H9 (cell line): Measurements from ENCODE around the gene FBXW9. TPM values are rescaled to one million over a fixed set of nuclear protein-coding genes. Genes with fewer than 3 reads are reported as not detected.
A peak's percentile ranks its signal among the peaks of the same experiment; 100 is the strongest.

Source experiments
- DNase-seq: peaks from one replicate; pipeline ENCODE4 v3.0.0-alpha.2; 2017
- H2AFZ ChIP-seq: one replicate; pipeline ENCODE4 v1.6.1; 2013; ENCODE audit warnings: mild to moderate bottlenecking, low read length, control low read depth, moderate library complexity
- H2AK5ac ChIP-seq: 2 replicates; pipeline ENCODE4 v1.6.1; 2013; ENCODE audit warnings: low read length, control low read depth, mixed read lengths; ENCODE audit not compliant: insufficient read length
- H2BK120ac ChIP-seq: one replicate; pipeline ENCODE4 v1.6.1; 2013; ENCODE audit warnings: low read depth, mild to moderate bottlenecking, low read length, control low read depth, inconsistent platforms; ENCODE audit not compliant: poor library complexity, severe bottlenecking
- H2BK12ac ChIP-seq: 2 replicates; pipeline ENCODE4 v1.6.1; 2013; ENCODE audit warnings: low read length, control low read depth, mixed read lengths, low read depth; ENCODE audit not compliant: insufficient read length
- H2BK15ac ChIP-seq: 2 replicates; pipeline ENCODE4 v1.6.1; 2013; ENCODE audit warnings: low read depth, low read length, control low read depth
- H2BK20ac ChIP-seq: one replicate; pipeline ENCODE4 v1.6.1; 2013; ENCODE audit warnings: low read depth, mild to moderate bottlenecking, low read length, control low read depth, inconsistent platforms; ENCODE audit not compliant: poor library complexity, severe bottlenecking
- H2BK5ac ChIP-seq: 2 replicates; pipeline ENCODE4 v1.6.1; 2013; ENCODE audit warnings: low read length, control low read depth, mixed read lengths; ENCODE audit not compliant: insufficient read length
- H3K14ac ChIP-seq: 2 replicates; pipeline ENCODE4 v1.6.1; 2013; ENCODE audit warnings: low read length, control low read depth; ENCODE audit not compliant: insufficient read depth
- H3K18ac ChIP-seq: 2 replicates; pipeline ENCODE4 v1.6.1; 2013; ENCODE audit warnings: low read depth, mild to moderate bottlenecking, mixed read lengths, low read length, control low read depth; ENCODE audit not compliant: insufficient read length
- H3K23ac ChIP-seq: 2 replicates; pipeline ENCODE4 v1.6.1; 2013; ENCODE audit warnings: low read length, control low read depth, mixed read lengths, low read depth; ENCODE audit not compliant: insufficient read length
- H3K23me2 ChIP-seq: 2 replicates; pipeline ENCODE4 v1.6.1; 2013; ENCODE audit warnings: low read depth, mild to moderate bottlenecking, mixed read lengths, low read length, control low read depth; ENCODE audit not compliant: insufficient read length, poor library complexity, severe bottlenecking
- H3K27ac ChIP-seq: 2 replicates; pipeline ENCODE4 v1.5.1; 2013; ENCODE audit warnings: low read length, control low read depth, mixed read lengths, low read depth; ENCODE audit not compliant: insufficient read length
- H3K27me3 ChIP-seq: 2 replicates; pipeline ENCODE4 v1.6.1; 2013; ENCODE audit warnings: low read length, control low read depth, inconsistent platforms; ENCODE audit not compliant: insufficient read depth
- H3K4ac ChIP-seq: 2 replicates; pipeline ENCODE4 v1.6.1; 2013; ENCODE audit warnings: low read depth, mild to moderate bottlenecking, control low read depth, inconsistent platforms, low read length, moderate library complexity
- H3K4me1 ChIP-seq: 2 replicates; pipeline ENCODE4 v1.6.1; 2013; ENCODE audit warnings: low read length, control low read depth, inconsistent platforms; ENCODE audit not compliant: insufficient read depth
- H3K4me2 ChIP-seq: 2 replicates; pipeline ENCODE4 v1.6.1; 2013; ENCODE audit warnings: low read length, control low read depth, mixed read lengths; ENCODE audit not compliant: insufficient read length, insufficient read depth
- H3K56ac ChIP-seq: 2 replicates; pipeline ENCODE4 v1.6.1; 2013; ENCODE audit warnings: low read depth, mild to moderate bottlenecking, mixed read lengths, low read length, control low read depth; ENCODE audit not compliant: insufficient read length
- H3K79me1 ChIP-seq: 2 replicates; pipeline ENCODE4 v1.6.1; 2013; ENCODE audit warnings: low read depth, mild to moderate bottlenecking, moderate library complexity, low read length, control low read depth, inconsistent platforms; ENCODE audit not compliant: insufficient read depth, poor library complexity, severe bottlenecking
- H3K79me2 ChIP-seq: 2 replicates; pipeline ENCODE4 v1.6.1; 2013; ENCODE audit warnings: low read length, control low read depth, inconsistent platforms; ENCODE audit not compliant: insufficient read depth
- H3K9ac ChIP-seq: 2 replicates; pipeline ENCODE4 v1.6.1; 2013; ENCODE audit warnings: low read length, control low read depth, mixed read lengths; ENCODE audit not compliant: insufficient read length; ENCODE audit errors: extremely low read depth
- H3K9me3 ChIP-seq: one replicate; pipeline ENCODE4 v1.6.1; 2013; ENCODE audit warnings: low read depth, low read length, inconsistent platforms; ENCODE audit not compliant: control insufficient read depth
- H3T11ph ChIP-seq: one replicate; pipeline ENCODE4 v1.6.1; 2013; ENCODE audit warnings: mild to moderate bottlenecking, low read length, control low read depth, inconsistent platforms
- H4K20me1 ChIP-seq: one replicate; pipeline ENCODE4 v1.6.1; 2013; ENCODE audit not compliant: control insufficient read depth, insufficient read length, insufficient read depth
- H4K5ac ChIP-seq: 2 replicates; pipeline ENCODE4 v1.6.1; 2013; ENCODE audit warnings: low read depth, mild to moderate bottlenecking, mixed read lengths, low read length, control low read depth; ENCODE audit not compliant: insufficient read length
- H4K8ac ChIP-seq: replicated peaks from 2 replicates; pipeline ENCODE4 v1.6.1; 2013; ENCODE audit warnings: low read length, control low read depth, mixed read lengths, low read depth; ENCODE audit not compliant: insufficient read length
- H4K91ac ChIP-seq: 2 replicates; pipeline ENCODE4 v1.6.1; 2013; ENCODE audit warnings: low read depth, mild to moderate bottlenecking, moderate library complexity, mixed read lengths, low read length, control low read depth; ENCODE audit not compliant: insufficient read length
- H3K27ac Mint-ChIP-seq, 3 experiments: 2 replicates in 2 of 3; 3 replicates in 1 of 3; pipeline ENCODE4 v1.8.0; 2020 to 2021; ENCODE audit warnings: mixed read lengths in 3 of 3, mild to moderate bottlenecking in 1 of 3, moderate library complexity in 1 of 3
- H3K27me3 Mint-ChIP-seq: 2 replicates; pipeline ENCODE4 v1.8.0; 2021; ENCODE audit warnings: low read depth, mild to moderate bottlenecking, moderate library complexity, mixed read lengths
- H3K36me3 Mint-ChIP-seq, 3 experiments: 2 replicates in 2 of 3; 3 replicates in 1 of 3; pipeline ENCODE4 v1.8.0; 2020 to 2021; ENCODE audit warnings: low read depth in 3 of 3, mixed read lengths in 3 of 3; ENCODE audit not compliant: insufficient read depth in 1 of 3
- H3K4me1 Mint-ChIP-seq, 2 experiments: 2 replicates each; pipeline ENCODE4 v1.8.0; 2020; ENCODE audit warnings: mixed read lengths in 2 of 2
- H3K4me3 Mint-ChIP-seq, 2 experiments: 2 replicates in 1 of 2; 3 replicates in 1 of 2; pipeline ENCODE4 v1.8.0; 2020 to 2021; ENCODE audit warnings: mild to moderate bottlenecking in 2 of 2, mixed read lengths in 2 of 2, moderate library complexity in 1 of 2
- H3K9me3 Mint-ChIP-seq, 2 experiments: 2 replicates in 1 of 2; 3 replicates in 1 of 2; pipeline ENCODE4 v1.8.0; 2020; ENCODE audit warnings: mild to moderate bottlenecking in 2 of 2, mixed read lengths in 2 of 2, moderate library complexity in 1 of 2
- WGBS: extraction: QIAGEN DNeasy Blood & Tissue Kit; methylation state at CpG from one replicate; pipeline ENCODE4 v1.1.7; 2013; ENCODE audit warnings: missing lambda C conversion rate, low lambda C conversion rate, mixed read lengths; ENCODE audit not compliant: insufficient read length; ENCODE audit errors: extremely low coverage; 5-methylcytosine and 5-hydroxymethylcytosine counted together
- total RNA-seq: library from RNA; stranded (reverse); gene quantifications from 2 replicates; pipeline ENCODE4 v1.2.1, GENCODE V29; 2021
- TF ChIP-seq, protein P1 (sequence below): fragments of 200-600 bp; sonication (generic); conservative IDR thresholded peaks from 3 replicates; pipeline ENCODE4 v1.8.0; 2021; ENCODE audit warnings: antibody characterized with exemption, mild to moderate bottlenecking

Gene FBXW9
- total RNA-seq, 1 experiment from 2014 or later: 11.7 TPM

DNA sequence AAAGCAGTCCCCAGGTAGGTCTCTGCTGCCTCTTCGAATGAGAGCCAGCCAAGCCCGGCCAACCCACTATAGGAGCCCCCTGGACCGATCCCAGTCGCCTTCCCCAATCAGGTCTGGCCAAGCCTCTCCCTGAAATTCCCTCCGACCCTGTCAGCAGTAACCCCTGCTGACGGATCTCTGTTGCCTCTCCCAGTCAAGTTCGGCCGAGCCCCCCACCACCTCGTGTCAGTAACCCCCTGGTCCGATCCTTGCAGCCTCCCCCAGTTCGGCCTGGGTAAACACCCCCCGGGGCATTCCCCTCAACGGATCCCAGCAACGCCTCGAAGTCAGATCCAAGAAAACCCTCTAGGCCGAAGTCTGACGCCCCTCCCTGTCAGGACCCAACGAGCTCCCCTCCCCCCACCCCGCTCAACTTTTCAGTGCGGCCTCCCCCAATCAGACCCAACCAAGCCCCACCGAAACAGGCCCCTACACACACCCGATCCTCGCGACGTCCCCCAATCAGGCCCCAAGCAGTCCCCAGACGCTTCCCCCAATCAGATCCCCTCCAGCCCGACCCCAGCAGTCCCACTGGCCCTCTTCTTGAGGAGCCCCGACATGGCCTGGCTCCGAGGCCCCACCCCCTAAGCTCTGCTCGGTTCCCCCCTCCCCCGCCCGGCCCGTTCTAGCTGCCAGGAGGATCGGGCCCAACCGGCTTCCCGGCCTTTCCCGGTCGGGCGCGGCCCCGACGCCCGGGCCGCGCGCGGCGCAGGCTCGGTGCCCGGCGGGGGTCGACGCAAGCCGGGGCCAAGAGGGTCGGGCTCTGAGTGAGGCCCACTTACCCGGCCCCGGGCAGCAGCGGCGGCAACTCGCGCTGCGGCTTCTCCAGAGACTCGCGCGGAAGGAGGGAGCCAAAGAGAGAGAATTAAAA, 25.5 kb upstream of the FBXW9 start:
- Histone ChIP-seq H3K23me2 (peaks cover 22% of the 10 kb centered on the region), H2BK120ac (no peak overlapping the region), H3K4ac (no peak overlapping the region), H3K4me2 (peak overlapping the region; percentile 66), H3K56ac (no peak overlapping the region), H3K9me3 (no peaks in the 10 kb centered on the region), H2BK20ac (no peak overlapping the region), H4K5ac (no peak overlapping the region), H2AK5ac (no peak overlapping the region), H3K27ac (no peak overlapping the region), H3K23ac (no peak overlapping the region), H3K9ac (peak overlapping the region; percentile 83), H2BK15ac (no peak overlapping the region), H3K79me2 (peaks cover 26% of the 10 kb centered on the region; the same call in 1 of the 2 replicates), H3T11ph (no peak overlapping the region), H3K14ac (0 out of 2 replicates have a peak overlapping the region, but pooled peaks have one; percentile 28), H4K20me1 (no peaks in the 10 kb centered on the region), H3K18ac (peak overlapping the region; percentile 39), H4K91ac (no peak overlapping the region), H4K8ac (no peak overlapping the region), H3K79me1 (peaks cover 10% of the 10 kb centered on the region), H3K4me1 (no peaks in the 10 kb centered on the region), H2BK5ac (no peak overlapping the region), H2AFZ (no peak overlapping the region), H2BK12ac (no peak overlapping the region), H3K27me3 (no peaks in the 10 kb centered on the region)
- Mint-ChIP-seq H3K4me1 (peaks cover 15 to 24% of the 10 kb centered on the region in 2 experiments), H3K27me3 (no peaks in the 10 kb centered on the region), H3K4me3 (peak overlapping the region; percentile 97 to 98), H3K9me3 (no peaks in the 10 kb centered on the region), H3K27ac (peak overlapping the region; percentile 97 to 99 (median 98)), H3K36me3 (peaks cover 25 to 41% (median 27%) of the 10 kb centered on the region in 3 experiments; a peak in 6 of 7 replicates)
- peak; percentile 89 for DNase-seq
- no CpG with 5 or more reads among the region's 65 CpGs for WGBS
- TF ChIP-seq, protein P1, sequence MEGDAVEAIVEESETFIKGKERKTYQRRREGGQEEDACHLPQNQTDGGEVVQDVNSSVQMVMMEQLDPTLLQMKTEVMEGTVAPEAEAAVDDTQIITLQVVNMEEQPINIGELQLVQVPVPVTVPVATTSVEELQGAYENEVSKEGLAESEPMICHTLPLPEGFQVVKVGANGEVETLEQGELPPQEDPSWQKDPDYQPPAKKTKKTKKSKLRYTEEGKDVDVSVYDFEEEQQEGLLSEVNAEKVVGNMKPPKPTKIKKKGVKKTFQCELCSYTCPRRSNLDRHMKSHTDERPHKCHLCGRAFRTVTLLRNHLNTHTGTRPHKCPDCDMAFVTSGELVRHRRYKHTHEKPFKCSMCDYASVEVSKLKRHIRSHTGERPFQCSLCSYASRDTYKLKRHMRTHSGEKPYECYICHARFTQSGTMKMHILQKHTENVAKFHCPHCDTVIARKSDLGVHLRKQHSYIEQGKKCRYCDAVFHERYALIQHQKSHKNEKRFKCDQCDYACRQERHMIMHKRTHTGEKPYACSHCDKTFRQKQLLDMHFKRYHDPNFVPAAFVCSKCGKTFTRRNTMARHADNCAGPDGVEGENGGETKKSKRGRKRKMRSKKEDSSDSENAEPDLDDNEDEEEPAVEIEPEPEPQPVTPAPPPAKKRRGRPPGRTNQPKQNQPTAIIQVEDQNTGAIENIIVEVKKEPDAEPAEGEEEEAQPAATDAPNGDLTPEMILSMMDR: no peak
